ENCODE measurements around the gene CORO7. TPM values are rescaled to one million over a fixed set of nuclear protein-coding genes. Genes with fewer than 3 reads are reported as not detected.
"Not testable (repeated sequence)": the region's sequence is repeated elsewhere in the genome, so short reads cannot be mapped to it uniquely, and the experiment has no call there.

The CORO7 gene
- total and polyA plus RNA-seq, 9 donors: 15.3 to 31.4 (median 23.6) TPM

DNA sequence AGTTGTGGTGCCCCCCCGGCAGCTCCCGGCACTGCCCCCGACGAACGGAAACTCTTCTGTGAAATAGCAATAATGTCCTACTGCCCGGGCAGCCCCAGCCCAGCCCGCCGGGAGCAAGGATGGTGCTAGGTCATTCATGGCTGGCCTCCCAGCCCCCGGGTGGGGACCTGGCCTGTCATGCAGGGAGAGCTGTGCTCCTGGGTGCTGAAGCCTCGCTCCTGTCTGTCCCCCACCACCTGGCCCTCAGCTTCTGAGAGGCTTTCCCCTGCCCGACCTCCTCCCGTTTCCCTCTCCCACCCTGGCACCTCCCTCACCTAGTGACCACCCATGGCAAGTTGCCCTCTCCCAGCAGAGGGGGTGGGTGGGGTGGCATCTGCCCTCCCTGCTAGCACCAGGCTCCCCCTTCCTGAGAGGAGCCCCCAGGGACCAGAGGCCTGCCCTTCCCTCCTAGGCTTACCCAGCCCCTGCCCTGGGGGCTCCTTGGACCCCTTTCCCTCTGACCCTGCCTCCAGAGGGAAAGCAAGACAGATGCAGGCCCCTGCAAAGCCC, 78.8 kb downstream of the CORO7 start:
- 62% methylated on average over 9 of the region's 12 CpGs for WGBS (ENCODE audit: insufficient coverage)
- Histone ChIP-seq H3K9me3 (replicated peaks; ENCODE audit: control insufficient read depth, low read depth, low read length) (no peaks in the 10 kb centered on the region), H3K27me3 (ENCODE audit: control insufficient read depth, insufficient read depth, low read length) (no peaks in the 10 kb centered on the region), H3K4me3 (ENCODE audit: low read length) (no peak overlapping the region), H3K36me3 (ENCODE audit: control insufficient read depth, insufficient read depth, low read length) (peaks cover 75% of the 10 kb centered on the region), H3K27ac (ENCODE audit: low read length) (no peak overlapping the region), H3K4me1 (ENCODE audit: control insufficient read depth, insufficient read depth, low read length) (peaks cover 28% of the 10 kb centered on the region)
- DNase-seq: no peak

DNA sequence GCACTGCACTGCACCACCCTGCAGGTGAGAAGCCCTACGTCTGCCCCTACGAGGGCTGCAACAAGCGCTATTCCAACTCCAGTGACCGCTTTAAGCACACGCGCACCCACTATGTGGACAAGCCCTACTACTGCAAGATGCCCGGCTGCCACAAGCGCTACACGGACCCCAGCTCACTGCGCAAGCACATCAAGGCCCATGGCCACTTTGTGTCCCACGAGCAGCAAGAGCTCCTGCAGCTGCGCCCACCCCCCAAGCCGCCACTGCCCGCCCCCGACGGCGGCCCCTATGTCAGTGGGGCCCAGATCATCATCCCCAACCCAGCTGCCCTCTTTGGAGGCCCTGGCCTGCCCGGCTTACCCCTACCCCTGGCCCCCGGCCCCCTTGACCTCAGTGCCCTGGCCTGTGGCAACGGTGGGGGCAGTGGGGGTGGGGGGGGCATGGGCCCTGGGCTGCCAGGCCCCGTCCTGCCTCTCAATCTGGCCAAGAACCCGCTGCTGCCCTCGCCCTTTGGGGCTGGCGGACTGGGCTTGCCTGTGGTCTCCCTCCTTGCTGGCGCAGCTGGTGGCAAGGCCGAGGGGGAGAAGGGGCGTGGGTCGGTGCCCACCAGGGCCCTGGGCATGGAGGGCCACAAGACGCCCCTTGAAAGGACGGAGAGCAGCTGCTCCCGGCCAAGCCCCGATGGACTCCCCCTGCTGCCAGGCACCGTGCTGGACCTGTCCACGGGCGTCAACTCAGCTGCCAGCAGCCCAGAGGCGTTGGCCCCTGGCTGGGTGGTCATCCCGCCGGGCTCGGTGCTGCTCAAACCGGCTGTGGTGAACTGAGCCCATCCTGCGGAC, 79.5 kb downstream of the CORO7 start:
- H3K9me3 ChIP-seq (replicated peaks; ENCODE audit: control insufficient read depth, low read depth, low read length): no peaks in the 10 kb centered on the region
- 80% methylated on average over 32 of the region's 41 CpGs for WGBS (ENCODE audit: insufficient coverage)
- H3K27ac ChIP-seq (ENCODE audit: low read length): no peak overlapping the region
- peaks cover 28% of the 10 kb centered on the region for H3K4me1 ChIP-seq (ENCODE audit: control insufficient read depth, insufficient read depth, low read length)
- H3K27me3 ChIP-seq (ENCODE audit: control insufficient read depth, insufficient read depth, low read length): no peaks in the 10 kb centered on the region
- H3K4me3 ChIP-seq (ENCODE audit: low read length): no peak overlapping the region
- no peak for DNase-seq
- peaks cover 82% of the 10 kb centered on the region for H3K36me3 ChIP-seq (ENCODE audit: control insufficient read depth, insufficient read depth, low read length)

DNA sequence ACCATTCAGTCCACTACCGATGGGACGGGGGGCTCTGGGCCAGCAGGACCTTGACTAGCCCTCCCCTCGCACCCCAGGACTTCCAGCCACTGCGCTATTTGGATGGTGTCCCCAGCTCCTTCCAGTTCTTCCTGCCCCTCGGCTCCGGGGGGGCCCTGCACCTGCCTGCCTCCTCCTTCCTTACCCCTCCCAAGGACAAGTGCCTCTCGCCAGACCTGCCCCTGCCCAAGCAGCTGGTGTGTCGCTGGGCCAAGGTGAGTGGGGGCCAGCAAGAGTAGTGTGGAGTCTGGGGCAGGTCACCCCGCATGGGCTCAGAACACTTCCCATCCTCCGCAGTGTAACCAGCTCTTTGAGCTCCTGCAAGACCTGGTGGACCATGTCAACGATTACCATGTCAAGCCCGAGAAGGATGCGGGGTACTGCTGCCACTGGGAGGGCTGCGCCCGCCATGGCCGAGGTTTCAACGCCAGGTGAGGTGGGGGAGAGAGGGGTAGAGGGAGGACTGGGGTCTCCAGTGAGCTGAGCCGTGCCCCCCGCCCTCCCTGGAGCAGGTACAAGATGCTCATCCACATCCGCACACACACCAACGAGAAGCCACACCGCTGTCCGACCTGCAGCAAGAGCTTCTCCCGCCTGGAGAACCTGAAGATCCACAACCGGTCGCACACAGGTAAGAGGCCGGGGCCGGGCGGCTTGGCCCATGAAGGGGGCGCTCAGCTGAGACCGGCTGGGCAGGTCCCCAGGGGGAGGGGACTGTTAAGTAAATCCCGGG, 81.5 kb downstream of the CORO7 start:
- H3K9me3 ChIP-seq (replicated peaks; ENCODE audit: control insufficient read depth, low read depth, low read length): no peaks in the 10 kb centered on the region
- peaks cover 71% of the 10 kb centered on the region for H3K36me3 ChIP-seq (ENCODE audit: control insufficient read depth, insufficient read depth, low read length)
- WGBS (ENCODE audit: insufficient coverage): 85% methylated on average over 26 of the region's 32 CpGs
- peaks cover 22% of the 10 kb centered on the region for H3K4me1 ChIP-seq (ENCODE audit: control insufficient read depth, insufficient read depth, low read length)
- H3K27ac ChIP-seq (ENCODE audit: low read length): no peak overlapping the region
- no peak for DNase-seq
- H3K4me3 ChIP-seq (ENCODE audit: low read length): no peak overlapping the region
- no peaks in the 10 kb centered on the region for H3K27me3 ChIP-seq (ENCODE audit: control insufficient read depth, insufficient read depth, low read length)

DNA sequence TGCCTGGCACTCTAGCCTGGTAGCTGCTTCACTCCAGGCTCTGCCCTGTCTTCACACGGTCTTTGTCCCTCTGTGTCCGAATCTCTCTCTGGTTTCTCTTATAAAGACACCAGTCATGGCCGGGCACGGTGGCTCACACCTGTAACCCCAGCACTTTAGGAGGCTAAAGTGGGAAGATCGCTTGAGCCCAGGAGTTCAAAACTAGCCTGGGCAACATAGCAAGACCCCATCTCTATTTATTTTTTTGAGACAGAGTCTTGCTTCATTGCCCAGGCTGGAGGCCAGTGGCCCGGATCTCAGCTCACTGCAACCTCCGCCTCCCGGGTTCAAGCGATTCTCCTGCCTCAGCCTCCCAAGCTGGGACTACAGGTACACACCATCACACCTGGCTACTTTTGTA, 82.7 kb downstream of the CORO7 start:
- peaks cover 59% of the 10 kb centered on the region for H3K36me3 ChIP-seq (ENCODE audit: control insufficient read depth, insufficient read depth, low read length)
- H3K4me3 ChIP-seq (ENCODE audit: low read length); H3K27ac ChIP-seq (ENCODE audit: low read length); H3K9me3 ChIP-seq (replicated peaks; ENCODE audit: control insufficient read depth, low read depth, low read length); DNase-seq; H3K27me3 ChIP-seq (ENCODE audit: control insufficient read depth, insufficient read depth, low read length): not testable (repeated sequence)
- WGBS (ENCODE audit: insufficient coverage): 93% methylated on average over 7 of the region's 9 CpGs
- H3K4me1 ChIP-seq (ENCODE audit: control insufficient read depth, insufficient read depth, low read length): peaks cover 23% of the 10 kb centered on the region

DNA sequence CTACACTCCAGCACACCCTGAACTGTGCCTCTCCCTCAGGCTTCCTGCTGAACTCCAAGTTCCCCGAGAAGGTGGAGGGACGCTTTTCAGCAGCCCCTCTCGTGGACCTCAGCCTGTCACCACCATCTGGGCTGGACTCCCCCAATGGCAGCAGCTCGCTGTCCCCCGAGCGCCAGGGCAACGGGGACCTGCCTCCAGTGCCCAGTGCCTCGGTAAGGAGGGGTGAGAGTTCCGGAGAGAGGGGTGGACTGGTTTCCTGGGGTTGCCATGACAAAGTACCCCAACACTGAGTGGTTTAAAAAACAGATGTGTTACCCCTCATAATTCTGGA, 83.1 kb downstream of the CORO7 start:
- Histone ChIP-seq H3K27me3 (ENCODE audit: control insufficient read depth, insufficient read depth, low read length) (no peaks in the 10 kb centered on the region), H3K4me3 (ENCODE audit: low read length) (no peak overlapping the region), H3K4me1 (ENCODE audit: control insufficient read depth, insufficient read depth, low read length) (peaks cover 24% of the 10 kb centered on the region), H3K9me3 (replicated peaks; ENCODE audit: control insufficient read depth, low read depth, low read length) (no peaks in the 10 kb centered on the region), H3K36me3 (ENCODE audit: control insufficient read depth, insufficient read depth, low read length) (peaks cover 55% of the 10 kb centered on the region), H3K27ac (ENCODE audit: low read length) (no peak overlapping the region)
- 62% methylated on average over 9 of the region's 9 CpGs for WGBS (ENCODE audit: insufficient coverage)
- DNase-seq: no peak

DNA sequence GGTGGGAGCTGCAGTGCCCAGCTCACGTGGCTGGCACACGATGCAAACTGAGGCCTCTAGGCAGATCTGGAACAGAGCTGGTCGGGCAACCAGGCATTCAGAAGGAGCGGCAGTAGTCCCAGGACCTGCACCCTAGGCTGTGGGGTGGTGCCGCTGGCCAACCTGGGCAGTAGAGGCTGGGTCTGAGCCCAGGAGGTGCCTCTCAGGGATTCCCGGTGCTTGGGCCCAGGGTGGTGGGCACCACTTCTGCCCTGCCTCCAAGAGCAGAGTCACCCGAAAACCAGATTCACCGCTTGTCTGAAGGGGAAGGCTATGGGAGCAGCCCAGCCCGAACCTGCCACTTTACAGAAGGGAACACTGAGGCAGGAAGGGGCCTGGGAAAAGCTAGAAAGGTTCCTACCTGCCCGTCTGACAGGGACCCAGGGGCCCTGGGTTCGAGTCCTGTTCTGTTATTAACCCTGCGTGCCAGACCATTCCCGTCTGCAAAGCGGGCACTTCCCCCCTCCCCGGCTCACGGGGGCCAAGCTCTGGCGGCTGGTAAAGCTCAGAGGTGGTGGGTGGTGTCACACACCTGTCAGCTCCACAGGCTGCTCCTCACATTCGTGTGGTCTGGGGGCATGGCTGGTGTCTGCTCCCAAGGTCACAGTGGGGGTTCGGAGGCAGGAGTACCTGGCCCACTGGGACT, 83.6 kb downstream of the CORO7 start:
- H3K4me3 ChIP-seq (ENCODE audit: low read length): no peak overlapping the region
- H3K9me3 ChIP-seq (replicated peaks; ENCODE audit: control insufficient read depth, low read depth, low read length): no peaks in the 10 kb centered on the region
- peaks cover 29% of the 10 kb centered on the region for H3K4me1 ChIP-seq (ENCODE audit: control insufficient read depth, insufficient read depth, low read length)
- no peak overlapping the region for H3K27ac ChIP-seq (ENCODE audit: low read length)
- DNase-seq: no peak
- 84% methylated on average over 19 of the region's 19 CpGs for WGBS (ENCODE audit: insufficient coverage)
- no peaks in the 10 kb centered on the region for H3K27me3 ChIP-seq (ENCODE audit: control insufficient read depth, insufficient read depth, low read length)
- peaks cover 50% of the 10 kb centered on the region for H3K36me3 ChIP-seq (ENCODE audit: control insufficient read depth, insufficient read depth, low read length)

DNA sequence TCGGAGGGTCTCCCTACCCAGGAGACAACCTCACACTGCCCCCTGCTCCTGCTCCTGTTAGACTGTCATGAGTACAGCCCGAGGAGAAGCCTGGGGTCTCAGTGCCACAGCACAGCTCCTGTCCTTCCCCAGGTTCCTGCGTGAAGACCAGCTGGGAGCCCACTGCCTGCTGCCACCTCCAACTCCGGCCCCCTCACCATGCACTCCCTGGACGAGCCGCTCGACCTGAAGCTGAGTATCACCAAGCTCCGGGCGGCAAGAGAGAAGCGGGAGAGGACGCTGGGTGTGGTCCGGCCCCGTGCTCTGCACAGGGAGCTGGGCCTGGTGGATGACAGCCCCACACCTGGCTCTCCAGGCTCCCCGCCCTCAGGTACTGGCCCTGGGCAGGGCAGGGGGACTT, 84.3 kb downstream of the CORO7 start:
- no peak overlapping the region for H3K4me3 ChIP-seq (ENCODE audit: low read length)
- H3K27ac ChIP-seq (ENCODE audit: low read length): no peak overlapping the region
- H3K9me3 ChIP-seq (replicated peaks; ENCODE audit: control insufficient read depth, low read depth, low read length): no peaks in the 10 kb centered on the region
- WGBS (ENCODE audit: insufficient coverage): 76% methylated on average over 6 of the region's 14 CpGs
- H3K4me1 ChIP-seq (ENCODE audit: control insufficient read depth, insufficient read depth, low read length): peaks cover 33% of the 10 kb centered on the region
- H3K36me3 ChIP-seq (ENCODE audit: control insufficient read depth, insufficient read depth, low read length): peaks cover 44% of the 10 kb centered on the region
- H3K27me3 ChIP-seq (ENCODE audit: control insufficient read depth, insufficient read depth, low read length): no peaks in the 10 kb centered on the region
- DNase-seq: no peak

DNA sequence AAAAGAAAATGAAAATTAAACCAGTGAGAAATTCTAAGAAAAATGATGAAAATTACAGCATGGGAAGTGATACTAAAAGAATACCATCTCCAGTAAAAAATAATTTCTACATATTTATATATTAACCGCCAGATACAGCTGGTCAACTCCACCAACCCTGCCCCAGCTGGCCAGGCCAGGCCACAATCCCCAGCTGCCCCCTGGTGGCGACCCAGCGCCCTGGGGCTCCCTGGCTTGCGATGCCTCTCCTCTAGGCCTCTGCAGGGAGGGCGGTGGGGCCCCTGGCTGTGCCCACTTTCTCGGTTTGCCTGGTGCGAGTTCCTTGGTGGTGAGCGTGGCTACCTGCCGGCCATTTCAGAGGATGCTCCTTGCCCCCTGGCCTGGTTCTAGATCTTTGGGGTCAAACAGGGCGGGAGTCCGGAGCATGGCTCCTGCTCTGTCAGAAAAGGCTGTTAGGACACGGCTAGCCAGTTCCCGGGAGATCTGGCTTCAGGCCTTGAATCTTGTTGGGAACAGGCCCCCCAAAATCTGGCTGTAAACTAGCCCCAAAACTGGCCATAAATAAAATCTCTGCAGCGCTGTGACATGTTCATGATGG, 86.0 kb downstream of the CORO7 start:
- peak; percentile 72 for DNase-seq

DNA sequence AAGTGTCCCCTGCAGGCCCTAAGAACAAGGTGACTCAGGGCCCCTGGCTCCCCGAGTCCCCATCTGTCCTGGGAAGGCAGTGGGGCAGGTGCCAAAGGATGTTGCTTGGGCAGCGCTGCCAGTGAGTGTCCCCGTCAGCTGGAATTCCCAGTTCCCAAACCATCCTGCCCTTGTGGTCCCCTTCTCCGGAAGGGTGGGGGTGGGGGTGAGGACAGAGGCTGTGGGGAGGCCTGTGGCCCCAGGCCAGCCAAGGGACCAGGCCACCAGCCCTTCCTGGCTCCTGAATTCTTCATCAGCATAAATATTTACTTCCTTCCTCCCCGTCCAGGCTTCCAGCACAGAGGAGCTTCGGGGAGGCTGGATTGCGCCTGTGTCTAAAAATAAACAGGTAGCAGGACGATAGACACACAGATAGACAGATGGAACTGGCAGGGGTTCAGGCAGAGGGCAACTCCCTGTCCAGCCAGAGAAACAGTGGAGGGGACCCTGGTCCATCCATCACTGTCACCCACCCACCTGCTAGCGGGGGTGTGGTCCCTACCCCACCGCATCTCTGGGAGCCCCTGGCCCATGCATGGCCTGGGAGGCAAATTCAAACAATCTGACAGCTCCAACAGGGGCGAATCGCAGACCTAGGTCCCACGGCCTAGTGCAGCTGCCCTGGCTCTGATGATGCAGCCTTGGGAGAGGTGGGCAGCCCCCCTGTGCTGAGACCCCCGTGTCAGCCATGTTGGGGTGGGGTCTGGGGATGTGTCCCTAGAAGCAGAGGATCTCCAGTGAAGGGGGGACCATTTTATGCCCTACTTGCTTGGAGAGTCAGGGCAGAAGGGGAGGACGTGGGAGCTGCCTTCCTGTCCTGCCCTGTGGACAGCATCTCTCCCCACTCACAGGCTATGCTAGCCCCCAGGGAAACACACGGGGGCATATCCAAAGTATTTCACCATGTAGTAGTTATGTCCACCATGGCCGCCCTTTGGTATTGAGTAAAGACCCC, 87.3 kb downstream of the CORO7 start:
- H3K27ac ChIP-seq (ENCODE audit: low read length): peak overlapping the region; percentile 91
- no peaks in the 10 kb centered on the region for H3K27me3 ChIP-seq (ENCODE audit: control insufficient read depth, insufficient read depth, low read length)
- WGBS (ENCODE audit: insufficient coverage): 40% methylated on average over 10 of the region's 17 CpGs
- no peak overlapping the region for H3K4me3 ChIP-seq (ENCODE audit: low read length)
- H3K36me3 ChIP-seq (ENCODE audit: control insufficient read depth, insufficient read depth, low read length): peaks cover 20% of the 10 kb centered on the region
- H3K4me1 ChIP-seq (ENCODE audit: control insufficient read depth, insufficient read depth, low read length): peaks cover 57% of the 10 kb centered on the region
- peak; percentile 71 for DNase-seq
- no peaks in the 10 kb centered on the region for H3K9me3 ChIP-seq (replicated peaks; ENCODE audit: control insufficient read depth, low read depth, low read length)

More for the DNA sequence above, 86.0 kb downstream of the CORO7 start:
- Histone ChIP-seq H3K27me3 (ENCODE audit: control insufficient read depth, insufficient read depth, low read length) (no peaks in the 10 kb centered on the region), H3K36me3 (ENCODE audit: control insufficient read depth, insufficient read depth, low read length) (peaks cover 31% of the 10 kb centered on the region), H3K27ac (ENCODE audit: low read length) (no peak overlapping the region), H3K4me3 (ENCODE audit: low read length) (no peak overlapping the region), H3K4me1 (ENCODE audit: control insufficient read depth, insufficient read depth, low read length) (peaks cover 46% of the 10 kb centered on the region), H3K9me3 (replicated peaks; ENCODE audit: control insufficient read depth, low read depth, low read length) (no peaks in the 10 kb centered on the region)
- WGBS (ENCODE audit: insufficient coverage): 51% methylated on average over 13 of the region's 14 CpGs
